Stimulated activated effector memory CD8-positive, alpha-beta T cell treated with anti-CD3 and anti-CD28 coated beads, Interleukin-12 subunit alpha, Interleukin-12 subunit beta, amount 100 ng/mL, for 72 hours (primary cell): ENCODE data around the gene MAPRE3.

Experiments
- ATAC-seq: fragments of 150-1000 bp; cut with Tn5 transposase; 2 replicates; pipeline ENCODE4 v1.10.0; 2021
- DNase-seq, 2 donors: peaks; one replicate each; pipeline ENCODE4 v3.0.0; 2021 to 2022; ENCODE audit warnings: low spot score in 2 of 2
- H3K27ac Mint-ChIP-seq: one replicate; pipeline ENCODE4 v1.8.0; 2022; ENCODE audit warnings: mild to moderate bottlenecking, mixed read lengths
- H3K36me3 Mint-ChIP-seq: one replicate; pipeline ENCODE4 v1.8.0; 2022; ENCODE audit warnings: mild to moderate bottlenecking, mixed read lengths
- H3K4me1 Mint-ChIP-seq: one replicate; pipeline ENCODE4 v1.8.0; 2022; ENCODE audit warnings: mixed read lengths
- H3K4me3 Mint-ChIP-seq: one replicate; pipeline ENCODE4 v1.8.0; 2022; ENCODE audit warnings: mild to moderate bottlenecking, mixed read lengths
- H3K9me3 Mint-ChIP-seq: one replicate; pipeline ENCODE4 v1.8.0; 2022; ENCODE audit warnings: mixed read lengths

MAPRE3 gene

GRCh38 chr2:27029051-27029450, 58.6 kb downstream of the MAPRE3 start:
- H3K9me3 Mint-ChIP-seq: no peaks in the 10 kb centered on the region

GRCh38 chr2:27032495-27033252, 62.2 kb downstream of the MAPRE3 start, which contains the start of gene TMEM214:
Gene TMEM214, plus strand, starts transcription at chr2:27032965. Its CDS starts 51 bp downstream, at chr2:27033016.
- ATAC-seq (peak; percentile 99), DNase-seq (peak; percentile 74 to 89)
- H3K4me3 Mint-ChIP-seq: peak within 1 kb of the TSS; percentile 87
- H3K9me3 Mint-ChIP-seq: no peaks in the 10 kb centered on the region
- H3K36me3 Mint-ChIP-seq: peaks cover 55% of the 10 kb centered on the region
- H3K27ac Mint-ChIP-seq: peak within 1 kb of the TSS; percentile 94
- peaks cover 73% of the 10 kb centered on the region for H3K4me1 Mint-ChIP-seq

More at GRCh38 chr2:27029051-27029450, 58.6 kb downstream of the MAPRE3 start:
- no peak for DNase-seq
- no peak for ATAC-seq
- Mint-ChIP-seq H3K27ac (peak overlapping the region; percentile 24), H3K4me3 (no peak overlapping the region), H3K4me1 (peaks cover 54% of the 10 kb centered on the region), H3K36me3 (peaks cover 19% of the 10 kb centered on the region)

- no peak for DNase-seq
- Mint-ChIP-seq H3K4me1 (peaks cover 67% of the 10 kb centered on the region), H3K9me3 (no peaks in the 10 kb centered on the region), H3K27ac (peak overlapping the region; percentile 94), H3K36me3 (peaks cover 58% of the 10 kb centered on the region), H3K4me3 (peak overlapping the region; percentile 87)
- ATAC-seq: peak; percentile 27
Observed at GRCh38 chr2:27033253-27033852, 62.9 kb downstream of the MAPRE3 start.

- H3K4me3 Mint-ChIP-seq: no peak overlapping the region
- peaks cover 97% of the 10 kb centered on the region for H3K36me3 Mint-ChIP-seq
- no peaks in the 10 kb centered on the region for H3K9me3 Mint-ChIP-seq
Observed at GRCh38 chr2:27038012-27038411, 67.6 kb downstream of the MAPRE3 start.

GRCh38 chr2:27038631-27039339, 68.3 kb downstream of the MAPRE3 start:
- Mint-ChIP-seq H3K27ac (peak overlapping the region; percentile 67), H3K4me3 (no peak overlapping the region), H3K9me3 (no peaks in the 10 kb centered on the region), H3K36me3 (peaks cover 91% of the 10 kb centered on the region), H3K4me1 (peaks cover 42% of the 10 kb centered on the region)
- ATAC-seq: no peak
- no peak for DNase-seq

More at GRCh38 chr2:27038012-27038411, 67.6 kb downstream of the MAPRE3 start:
- no peak for DNase-seq
- peak overlapping the region; percentile 67 for H3K27ac Mint-ChIP-seq
- H3K4me1 Mint-ChIP-seq: peaks cover 47% of the 10 kb centered on the region
- no peak for ATAC-seq

GRCh38 chr2:27039426-27039825, 69.0 kb downstream of the MAPRE3 start:
- no peak overlapping the region for H3K4me3 Mint-ChIP-seq
- no peak for ATAC-seq

GRCh38 chr2:27039871-27040270, 69.4 kb downstream of the MAPRE3 start:
- Mint-ChIP-seq H3K4me3 (no peak overlapping the region), H3K27ac (no peak overlapping the region), H3K9me3 (no peaks in the 10 kb centered on the region), H3K4me1 (peaks cover 33% of the 10 kb centered on the region), H3K36me3 (peaks cover 91% of the 10 kb centered on the region)
- ATAC-seq: no peak
- no peak for DNase-seq

More at GRCh38 chr2:27039426-27039825, 69.0 kb downstream of the MAPRE3 start:
- H3K4me1 Mint-ChIP-seq: peaks cover 36% of the 10 kb centered on the region
- H3K36me3 Mint-ChIP-seq: peaks cover 91% of the 10 kb centered on the region
- H3K27ac Mint-ChIP-seq: no peak overlapping the region
- DNase-seq: no peak
- no peaks in the 10 kb centered on the region for H3K9me3 Mint-ChIP-seq

GRCh38 chr2:27040282-27040681, 69.8 kb downstream of the MAPRE3 start:
- DNase-seq (no peak), ATAC-seq (no peak)
- peak overlapping the region; percentile 87 for H3K27ac Mint-ChIP-seq
- peaks cover 29% of the 10 kb centered on the region for H3K4me1 Mint-ChIP-seq
- no peak overlapping the region for H3K4me3 Mint-ChIP-seq
- H3K9me3 Mint-ChIP-seq: no peaks in the 10 kb centered on the region
- H3K36me3 Mint-ChIP-seq: peaks cover 91% of the 10 kb centered on the region

GRCh38 chr2:27041752-27042151, 71.3 kb downstream of the MAPRE3 start:
- no peaks in the 10 kb centered on the region for H3K9me3 Mint-ChIP-seq
- DNase-seq (no peak), ATAC-seq (no peak)
- no peak overlapping the region for H3K4me3 Mint-ChIP-seq
- peak overlapping the region; percentile 87 for H3K27ac Mint-ChIP-seq
- peaks cover 16% of the 10 kb centered on the region for H3K4me1 Mint-ChIP-seq
- H3K36me3 Mint-ChIP-seq: peaks cover 85% of the 10 kb centered on the region

- DNase-seq: no peak
- ATAC-seq: no peak
- Mint-ChIP-seq H3K4me1 (peaks cover 16% of the 10 kb centered on the region), H3K4me3 (no peak overlapping the region), H3K27ac (peak overlapping the region; percentile 87), H3K36me3 (peaks cover 80% of the 10 kb centered on the region), H3K9me3 (no peaks in the 10 kb centered on the region)
Observed at GRCh38 chr2:27042159-27042661, 71.8 kb downstream of the MAPRE3 start.

- Mint-ChIP-seq H3K36me3 (peaks cover 71% of the 10 kb centered on the region), H3K9me3 (no peaks in the 10 kb centered on the region), H3K4me3 (no peak overlapping the region), H3K4me1 (peaks cover 21% of the 10 kb centered on the region), H3K27ac (no peak overlapping the region)
- ATAC-seq: no peak
- no peak for DNase-seq
Observed at GRCh38 chr2:27042985-27043634, 72.7 kb downstream of the MAPRE3 start.

- ATAC-seq (peak; percentile 42), DNase-seq (peak; percentile 57 to 85)
- Mint-ChIP-seq H3K9me3 (no peaks in the 10 kb centered on the region), H3K27ac (peak overlapping the region; percentile 100), H3K4me1 (peaks cover 34% of the 10 kb centered on the region), H3K4me3 (peak overlapping the region; percentile 93), H3K36me3 (peaks cover 44% of the 10 kb centered on the region)
Observed at GRCh38 chr2:27049422-27050280, 79.2 kb downstream of the MAPRE3 start.

GRCh38 chr2:27050281-27050995, 80.0 kb downstream of the MAPRE3 start:
- peak overlapping the region; percentile 100 for H3K27ac Mint-ChIP-seq
- peak; percentile 74 for ATAC-seq
- no peaks in the 10 kb centered on the region for H3K9me3 Mint-ChIP-seq
- peak; percentile 92 to 99 for DNase-seq
- H3K36me3 Mint-ChIP-seq: peaks cover 43% of the 10 kb centered on the region
- peaks cover 34% of the 10 kb centered on the region for H3K4me1 Mint-ChIP-seq
- peak overlapping the region; percentile 93 for H3K4me3 Mint-ChIP-seq
